ENCODE results near the gene MAGI2.
"Not testable (repeated sequence)": the region's sequence is repeated elsewhere in the genome, so short reads cannot be mapped to it uniquely, and the experiment has no call there.

The MAGI2 gene

GRCh38 chr7:78605119-78605518 lies 848.3 kb downstream of the MAGI2 start:
- DNase-seq: no peak

DNA sequence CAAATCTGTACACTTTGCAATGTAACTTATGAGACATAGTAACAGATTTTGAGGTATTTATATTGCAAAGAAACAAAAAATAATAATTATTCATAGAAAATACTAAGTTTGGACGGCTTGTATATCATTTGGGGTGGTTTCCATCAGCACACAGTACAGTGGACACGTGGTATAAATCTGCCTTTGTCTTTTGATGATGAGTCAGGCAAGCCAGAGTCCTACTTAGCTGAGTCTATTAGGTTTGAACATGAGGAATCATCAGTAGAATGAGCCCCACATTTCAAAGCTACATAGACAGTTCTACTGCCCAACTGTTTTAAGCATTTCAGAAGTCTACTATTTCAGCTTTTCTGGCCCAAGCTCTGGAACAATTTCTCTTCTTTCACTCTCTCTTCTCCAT lies 851.7 kb downstream of the MAGI2 start:
- DNase-seq: no peak

DNA sequence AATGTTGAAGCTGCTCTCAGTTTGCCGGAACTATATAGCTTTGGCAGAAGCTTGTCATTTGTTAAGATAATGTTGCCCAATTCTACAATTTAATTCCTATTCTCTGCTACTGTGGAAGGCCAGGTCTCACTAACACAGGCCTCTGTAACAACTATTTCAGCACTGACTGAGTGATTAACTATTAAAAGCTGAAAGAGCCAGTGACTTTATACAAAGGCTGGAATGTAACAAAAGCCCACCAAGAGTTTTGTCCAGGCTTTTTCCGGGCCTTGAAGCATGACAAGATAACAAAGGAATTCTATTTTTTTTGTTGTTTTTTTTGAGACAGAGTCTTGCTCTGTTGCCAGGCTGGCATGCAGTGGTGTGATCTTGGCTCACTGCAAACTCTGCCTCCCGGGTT lies 859.3 kb downstream of the MAGI2 start:
- no peak for DNase-seq

- no peak for DNase-seq
Measured at GRCh38 chr7:78588393-78588792, 865.1 kb downstream of the MAGI2 start.

- no peak for DNase-seq
Measured at GRCh38 chr7:78587443-78588044, 865.9 kb downstream of the MAGI2 start.

DNA sequence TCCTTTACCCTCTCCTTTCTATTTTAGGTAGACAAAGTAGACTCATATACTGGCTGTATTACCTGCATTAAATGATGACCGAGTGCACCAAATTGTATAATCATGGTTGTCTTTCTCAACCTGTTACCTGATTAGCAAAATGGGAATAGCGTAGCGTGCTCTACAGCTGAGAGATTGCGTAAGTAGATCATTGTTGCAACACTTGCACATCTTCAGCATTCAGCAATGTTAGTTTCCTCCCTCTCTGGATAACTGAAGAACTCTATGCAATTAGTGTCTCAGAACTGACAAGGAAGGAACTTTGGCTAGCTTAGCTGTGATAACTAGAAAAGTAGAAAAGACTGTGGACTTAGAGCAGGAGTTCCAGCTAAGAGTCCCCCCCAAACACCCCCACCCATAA lies 867.5 kb downstream of the MAGI2 start:
- DNase-seq: no peak

DNA sequence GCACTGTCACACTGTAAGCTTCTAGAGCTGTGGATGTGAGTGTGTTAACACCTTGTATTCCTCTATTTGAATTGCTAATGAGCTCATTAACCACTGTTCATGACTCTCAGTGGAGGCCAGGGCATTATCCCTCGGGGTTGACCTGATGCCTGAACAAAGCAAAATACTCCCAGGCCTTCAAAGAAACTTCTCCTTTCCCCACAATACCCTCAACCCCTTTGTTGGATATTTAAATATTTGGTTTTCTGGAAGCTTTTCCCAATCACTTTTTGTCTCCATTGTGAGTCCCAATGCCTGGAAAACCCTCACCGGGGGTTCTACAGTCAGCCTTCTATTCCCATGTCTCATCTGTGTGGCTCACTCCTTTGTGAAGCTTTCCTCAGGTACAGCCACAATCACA lies 874.8 kb downstream of the MAGI2 start:
- no peak for DNase-seq

- not testable (repeated sequence) for DNase-seq
Measured at GRCh38 chr7:78577174-78577952, 876.1 kb downstream of the MAGI2 start.

DNA sequence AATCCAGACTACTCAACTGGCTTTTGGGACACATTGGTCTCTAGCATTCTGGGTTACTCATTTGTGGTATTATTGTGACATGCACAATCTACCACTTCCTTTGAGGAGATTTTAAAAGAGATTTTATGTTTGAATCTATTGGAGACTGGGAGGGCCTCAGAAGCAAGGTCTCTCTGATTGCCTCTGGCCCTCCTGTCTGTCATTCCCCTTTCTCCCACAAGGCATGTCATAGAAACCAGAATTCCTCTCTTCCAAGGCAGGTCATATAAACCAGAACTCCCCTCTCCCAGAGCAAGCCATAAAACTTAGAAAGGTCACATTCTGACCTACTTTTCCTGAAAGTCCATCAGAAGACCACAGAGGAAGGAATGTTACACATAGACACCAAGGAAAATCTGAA lies 877.2 kb downstream of the MAGI2 start:
- no peak for DNase-seq

- DNase-seq: no peak
Measured at GRCh38 chr7:78571292-78571691, 882.2 kb downstream of the MAGI2 start.

GRCh38 chr7:78568690-78569089 lies 884.8 kb downstream of the MAGI2 start:
- DNase-seq: no peak

DNA sequence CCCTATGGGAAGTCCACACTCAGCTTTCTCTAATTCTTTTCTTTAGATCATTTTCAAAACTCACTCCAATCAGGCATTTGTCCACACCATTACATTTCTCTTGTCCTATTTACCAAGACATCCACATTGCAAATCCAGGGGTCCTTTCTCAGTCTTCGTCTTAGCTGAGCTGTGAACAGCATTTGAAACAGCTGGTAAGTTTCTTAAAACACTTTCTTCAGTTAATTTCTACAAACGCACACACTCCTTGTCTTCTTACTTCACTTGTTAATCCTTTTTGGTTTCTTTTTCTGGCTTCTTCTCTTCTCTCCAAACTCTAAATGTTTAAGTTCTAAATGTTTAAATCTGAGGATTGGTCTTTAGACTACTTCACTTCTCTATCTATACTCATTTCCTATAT lies 885.6 kb downstream of the MAGI2 start:
- DNase-seq: no peak

GRCh38 chr7:78565784-78566183 lies 887.7 kb downstream of the MAGI2 start:
- no peak for DNase-seq

- no peak for DNase-seq
Measured at GRCh38 chr7:78563191-78563590, 890.3 kb downstream of the MAGI2 start.

- no peak for DNase-seq
Measured at GRCh38 chr7:78562191-78562590, 891.3 kb downstream of the MAGI2 start.

- no peak for DNase-seq
Measured at GRCh38 chr7:78558566-78558965, 894.9 kb downstream of the MAGI2 start.

DNA sequence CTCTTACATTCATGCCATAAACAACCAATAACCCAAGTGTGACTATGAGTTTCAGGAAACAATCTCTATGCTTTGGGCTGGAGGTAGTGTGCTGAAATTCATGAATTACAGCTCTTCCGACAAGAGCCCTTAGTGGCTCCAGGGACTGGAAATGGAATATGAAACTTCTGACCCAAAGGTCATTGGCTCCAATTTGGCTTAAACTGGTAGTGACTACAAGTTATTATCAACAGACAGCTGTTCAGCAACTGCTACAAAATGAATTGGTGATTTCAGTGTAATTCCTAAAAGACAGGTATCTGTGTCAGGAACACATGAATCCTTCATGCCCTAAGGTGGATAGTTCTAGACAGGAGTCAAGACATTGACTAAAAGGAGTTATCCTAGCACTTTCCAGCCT lies 909.5 kb downstream of the MAGI2 start:
- no peak for DNase-seq

- DNase-seq: no peak
Measured at GRCh38 chr7:78542981-78543380, 910.5 kb downstream of the MAGI2 start.

- no peak for DNase-seq
Measured at GRCh38 chr7:78542541-78542940, 910.9 kb downstream of the MAGI2 start.

DNA sequence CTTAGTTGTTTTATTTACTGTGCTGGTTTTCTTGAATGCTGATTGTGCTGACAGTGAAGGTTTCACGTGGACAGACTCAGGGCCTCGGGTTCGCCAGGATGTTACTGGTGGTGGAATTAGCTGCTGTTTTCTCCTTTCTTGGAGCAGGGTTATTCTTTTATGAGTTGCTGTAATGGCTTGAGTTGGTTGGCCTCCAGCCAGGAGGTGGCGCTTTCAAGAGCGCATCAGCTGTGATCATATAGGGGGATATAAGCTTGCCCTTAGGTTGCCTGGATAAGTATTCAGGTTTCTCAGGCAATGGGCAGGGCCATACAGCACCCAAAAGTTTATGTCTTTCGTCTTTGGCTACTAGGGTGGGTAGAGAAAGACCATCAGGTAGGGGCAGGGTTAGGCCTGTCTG lies 913.6 kb downstream of the MAGI2 start:
- no peak for DNase-seq

- no peak for DNase-seq
Measured at GRCh38 chr7:78535655-78536054, 917.8 kb downstream of the MAGI2 start.

GRCh38 chr7:78530351-78530750 lies 923.1 kb downstream of the MAGI2 start:
- DNase-seq: no peak

DNA sequence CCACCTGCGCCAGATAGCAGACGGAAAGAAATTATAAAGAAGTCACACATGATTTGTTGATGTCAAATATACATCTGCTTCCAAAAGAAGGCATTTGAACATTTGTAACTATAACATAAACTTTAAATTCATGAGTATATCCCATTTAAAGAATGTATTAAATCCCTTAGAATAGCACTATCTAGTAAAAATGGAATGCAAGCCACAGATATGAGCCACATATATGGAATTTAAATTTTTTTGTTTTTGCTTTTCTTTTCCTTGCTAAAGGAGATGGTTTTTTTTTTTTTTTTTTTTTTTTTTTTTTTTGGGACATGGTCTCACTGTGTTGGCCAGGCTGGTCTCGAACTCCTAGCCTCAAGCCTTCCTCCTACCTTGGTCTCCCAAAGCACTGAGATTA lies 924.1 kb downstream of the MAGI2 start:
- DNase-seq: no peak

- DNase-seq: no peak
Measured at GRCh38 chr7:78528964-78529363, 924.5 kb downstream of the MAGI2 start.

- no peak for DNase-seq
Measured at GRCh38 chr7:78523930-78524329, 929.5 kb downstream of the MAGI2 start.

Measured in activated CD4-positive, alpha-beta T cell treated with anti-CD3 and anti-CD28 coated beads, Interleukin-2, Interleukin-6, amounts not matched to agents 100 ng/mL and 50 ng/mL, durations not matched to agents 16 hours and 8 hours (primary cell).